HG03460 (cell line): ENCODE measurements around the gene ZNF48.
A peak's percentile ranks its signal among the peaks of the same experiment; 100 is the strongest.

Experiments used
- ATAC-seq: cut with Tn5 transposase; IDR thresholded peaks from one replicate; pipeline ENCODE4 v1.9.1; 2021; ENCODE audit not compliant: unreplicated experiment

ZNF48 gene

DNA sequence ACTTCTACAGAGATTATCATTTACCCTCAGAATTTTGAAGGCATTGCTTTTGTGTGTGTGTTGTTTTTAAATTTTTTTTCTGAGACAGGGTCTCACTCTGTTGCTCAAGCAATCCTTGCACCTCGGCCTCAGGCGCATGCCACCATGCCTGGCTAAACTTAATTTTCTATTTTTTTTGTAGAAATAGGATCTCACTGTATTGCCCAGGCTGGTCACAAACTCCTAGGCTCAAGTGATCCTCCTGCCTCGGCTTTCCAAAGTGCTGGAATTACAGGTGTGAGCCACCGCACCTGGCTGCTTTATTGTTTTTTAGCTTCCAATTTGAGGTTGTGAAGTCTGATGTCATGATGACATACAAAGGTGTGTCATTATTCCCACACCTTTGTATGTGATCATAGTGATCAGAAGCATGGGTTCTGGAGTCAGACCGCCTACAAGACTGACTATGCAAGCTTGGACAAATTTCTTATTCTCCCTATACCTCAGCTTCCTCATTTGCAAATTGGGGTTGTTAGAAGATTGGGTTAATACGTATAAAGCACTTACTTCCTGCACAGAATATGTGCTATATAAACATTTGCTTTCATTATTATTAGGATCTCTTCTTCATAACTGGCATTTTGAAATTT, 44.6 kb downstream of the ZNF48 start:
- ATAC-seq, result no peak

DNA sequence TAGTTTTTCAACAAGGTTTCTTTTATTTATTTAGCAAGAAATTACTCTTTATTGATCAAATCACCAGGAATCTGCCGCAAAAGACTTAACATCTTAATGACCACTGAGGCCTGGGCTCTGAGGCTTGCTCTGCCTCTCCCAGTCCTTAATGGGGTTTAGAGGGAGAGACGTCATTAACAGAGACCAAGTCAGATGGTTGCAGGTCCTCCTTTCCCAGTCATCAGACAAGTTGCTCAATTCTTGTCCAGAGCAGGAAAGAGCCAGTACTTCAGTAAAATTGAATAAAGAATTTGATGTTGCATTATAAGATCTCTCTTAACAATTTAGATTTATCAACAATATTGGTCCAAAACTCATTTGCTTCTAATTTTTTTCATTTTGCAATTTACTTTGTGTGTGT, 48.4 kb downstream of the ZNF48 start:
- ATAC-seq, result no peak

DNA sequence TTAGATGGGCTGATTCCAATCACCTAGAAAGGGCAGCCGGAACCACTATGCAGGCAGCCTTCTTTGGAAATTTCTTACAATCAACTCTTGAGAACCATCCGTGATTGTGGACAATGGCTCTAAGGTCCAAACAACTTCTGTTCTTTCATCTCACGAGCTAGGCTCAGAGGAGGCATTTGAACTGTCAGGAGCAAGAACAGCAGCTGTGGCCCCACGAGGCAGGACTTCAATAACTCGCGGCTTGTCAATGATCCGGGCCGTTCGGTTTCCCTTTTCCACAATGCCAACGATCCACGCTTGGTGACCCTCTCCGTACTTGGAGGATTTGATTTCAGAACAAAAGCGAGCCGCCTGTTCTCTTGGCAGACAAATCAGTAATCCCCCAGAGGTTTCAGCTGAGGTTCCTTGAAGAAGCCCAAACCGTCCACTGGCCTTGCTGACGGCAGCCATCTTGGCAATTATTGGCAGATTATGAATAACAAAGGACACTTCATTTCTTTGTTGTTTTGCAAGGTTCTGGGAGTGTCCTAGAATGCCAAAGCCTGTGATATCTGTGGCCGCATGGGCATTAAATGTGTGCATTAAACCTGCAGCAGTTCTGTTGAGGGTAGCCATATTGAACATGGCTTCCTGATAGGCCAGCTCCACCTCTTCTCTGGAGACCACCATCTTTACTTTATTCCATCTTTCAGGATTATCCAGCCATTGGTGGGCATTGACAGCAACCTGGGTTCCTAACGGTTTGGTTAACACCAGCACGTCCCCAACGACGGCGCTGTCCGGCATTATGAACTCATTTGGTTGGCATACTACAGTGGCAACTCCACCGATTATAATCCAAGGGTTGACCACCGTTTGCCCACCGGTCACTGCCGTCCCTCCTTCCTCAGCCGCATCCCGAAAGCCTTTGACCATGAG, 49.3 kb downstream of the ZNF48 start:
- ATAC-seq, result no peak

GRCh38 chr16:30445149-30445407, 49.9 kb downstream of the ZNF48 start:
- ATAC-seq, result no peak

DNA sequence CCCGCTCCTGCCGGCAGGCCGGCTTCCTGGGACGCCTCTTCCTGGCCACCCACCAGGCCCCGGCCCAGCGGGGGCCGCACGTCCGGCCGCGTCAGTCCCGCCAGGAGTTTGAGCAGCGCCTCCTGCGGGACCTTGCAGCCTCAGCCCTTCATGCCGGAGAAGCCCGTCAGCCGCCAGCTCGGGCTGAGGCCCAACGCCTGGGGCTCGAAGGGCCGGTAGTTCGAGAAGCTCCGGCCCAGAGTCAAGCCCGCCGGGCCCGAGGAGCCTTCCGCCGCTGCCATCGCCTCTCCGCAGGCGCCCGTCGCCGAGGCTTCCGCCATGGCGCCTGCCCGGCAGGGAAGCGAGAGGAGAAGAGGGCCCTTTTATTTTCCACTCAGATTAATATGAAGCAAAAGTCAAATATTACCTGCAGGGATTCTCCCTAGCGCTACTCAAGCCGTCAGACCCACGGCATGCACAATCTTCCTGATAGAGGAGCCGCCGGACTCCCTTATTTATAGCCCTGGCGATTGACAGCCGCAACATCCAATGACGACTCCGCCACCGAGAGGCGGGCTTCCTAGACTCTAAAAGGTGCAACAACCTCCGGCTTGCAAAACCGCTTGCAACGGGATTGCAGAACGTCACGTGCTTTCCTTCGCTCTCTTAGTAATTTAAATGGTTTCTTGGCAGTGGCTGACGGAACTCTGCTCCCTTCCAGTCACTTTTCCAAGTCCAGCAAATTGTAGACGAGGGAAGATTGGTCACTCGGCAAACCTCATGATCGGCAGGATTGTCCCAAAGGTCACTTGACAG, 50.4 kb downstream of the ZNF48 start, which contains the start of gene SEPHS2:
TSS of gene SEPHS2 (minus strand) at position 467 of the 795 bp plus-strand sequence. CDS start at position 320, 147 bp downstream.
- ATAC-seq, result peak; percentile 86

DNA sequence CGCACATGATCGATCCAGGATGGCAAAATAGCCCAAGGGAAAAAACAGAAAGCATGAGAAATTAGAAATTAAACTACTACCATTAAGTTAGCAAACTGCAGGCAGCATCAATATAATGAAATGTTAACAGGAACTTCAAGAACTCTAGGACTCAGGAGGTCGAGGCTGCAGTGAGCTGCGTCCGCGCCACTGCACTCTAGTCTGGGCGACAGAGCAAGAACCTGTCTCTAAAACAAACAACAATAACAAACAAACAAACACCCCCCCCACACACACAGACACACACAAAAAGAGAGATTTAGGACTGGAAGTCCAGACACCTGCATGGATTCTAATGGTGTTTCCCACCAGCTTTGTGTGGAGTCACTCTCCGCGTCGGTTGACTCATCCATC, 51.0 kb downstream of the ZNF48 start:
- ATAC-seq, result no peak

GRCh38 chr16:30447512-30448226, 52.4 kb downstream of the ZNF48 start:
- no peak for ATAC-seq

DNA sequence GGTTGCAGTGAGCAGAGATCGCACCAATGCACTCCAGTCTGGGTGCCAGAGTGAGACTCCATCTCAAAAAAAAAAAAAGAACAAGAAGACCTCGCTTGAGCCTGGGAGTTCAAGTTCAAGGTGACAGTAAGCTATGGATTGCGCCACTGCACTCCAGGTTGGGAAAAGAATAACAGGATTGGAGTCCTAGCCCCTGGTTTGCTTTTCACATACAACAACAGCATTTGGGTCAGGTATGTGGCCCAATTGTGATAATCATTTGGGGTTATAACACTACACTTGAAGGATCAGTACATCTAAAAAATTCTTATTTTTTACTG, 53.9 kb downstream of the ZNF48 start:
- ATAC-seq, result no peak
